ENCODE results near the gene CCDC190.

CCDC190 gene

GRCh38 chr1:162904023-162904422, 43.0 kb upstream of the CCDC190 start:
- H4K20me1 ChIP-seq (ENCODE audit: insufficient read depth, low read length) = no peaks in the 10 kb centered on the region
- no peak overlapping the region for H2AFZ ChIP-seq (ENCODE audit: low read depth, low read length)
- no peaks in the 10 kb centered on the region for H3K36me3 ChIP-seq (ENCODE audit: insufficient read depth, low read length)
- H3K9me3 ChIP-seq (ENCODE audit: insufficient read depth, low read length, severe bottlenecking) = no peaks in the 10 kb centered on the region
- no peak for TF ChIP-seq EZH2 (IDR thresholded peaks at IDR 0.05; ENCODE audit: borderline replicate concordance, low read depth, low read length, severe bottlenecking)
- TF ChIP-seq CTCF (IDR thresholded peaks at IDR 0.05; ENCODE audit: borderline replicate concordance, extremely low read depth, low read length, poor library complexity, severe bottlenecking) = no peak
- no peak overlapping the region for H3K9ac ChIP-seq (ENCODE audit: low read depth, low read length)
- no peaks in the 10 kb centered on the region for H3K79me2 ChIP-seq (ENCODE audit: insufficient read depth, low read length)
- peaks cover 17% of the 10 kb centered on the region for H3K27me3 ChIP-seq (ENCODE audit: insufficient read depth, low read length, poor library complexity)
- DNase-seq = no peak
- H3K4me3 ChIP-seq (ENCODE audit: low read depth in 1 of 2, low read length in 2 of 2) = no peak overlapping the region
- no peak for ATAC-seq (ENCODE audit: insufficient read depth, low read depth)
- no peaks in the 10 kb centered on the region for H3K4me1 ChIP-seq (ENCODE audit: insufficient read depth, low read length)
- H3K27ac ChIP-seq (ENCODE audit: low read length) = no peak overlapping the region
- H3K4me2 ChIP-seq (ENCODE audit: insufficient read depth, low read length) = no peak overlapping the region

- H3K9ac ChIP-seq (ENCODE audit: low read depth, low read length) = no peak overlapping the region
- no peak overlapping the region for H3K4me2 ChIP-seq (ENCODE audit: insufficient read depth, low read length)
- H3K36me3 ChIP-seq (ENCODE audit: insufficient read depth, low read length) = no peaks in the 10 kb centered on the region
- no peaks in the 10 kb centered on the region for H3K9me3 ChIP-seq (ENCODE audit: insufficient read depth, low read length, severe bottlenecking)
- H3K4me1 ChIP-seq (ENCODE audit: insufficient read depth, low read length) = no peaks in the 10 kb centered on the region
- TF ChIP-seq CTCF (IDR thresholded peaks at IDR 0.05; ENCODE audit: borderline replicate concordance, extremely low read depth, low read length, poor library complexity, severe bottlenecking) = no peak
- no peak for TF ChIP-seq EZH2 (IDR thresholded peaks at IDR 0.05; ENCODE audit: borderline replicate concordance, low read depth, low read length, severe bottlenecking)
- no peak for DNase-seq
- no peak overlapping the region for H2AFZ ChIP-seq (ENCODE audit: low read depth, low read length)
- H3K4me3 ChIP-seq (ENCODE audit: low read depth in 1 of 2, low read length in 2 of 2) = no peak overlapping the region
- no peak for ATAC-seq (ENCODE audit: insufficient read depth, low read depth)
- H4K20me1 ChIP-seq (ENCODE audit: insufficient read depth, low read length) = no peaks in the 10 kb centered on the region
- H3K79me2 ChIP-seq (ENCODE audit: insufficient read depth, low read length) = no peaks in the 10 kb centered on the region
- H3K27ac ChIP-seq (ENCODE audit: low read length) = no peak overlapping the region
- peaks cover 17% of the 10 kb centered on the region for H3K27me3 ChIP-seq (ENCODE audit: insufficient read depth, low read length, poor library complexity)
Measured at GRCh38 chr1:162903246-162903645, 42.3 kb upstream of the CCDC190 start.

GRCh38 chr1:162902416-162902815, 41.4 kb upstream of the CCDC190 start:
- no peak overlapping the region for H3K27ac ChIP-seq (ENCODE audit: low read length)
- H3K4me2 ChIP-seq (ENCODE audit: insufficient read depth, low read length) = no peak overlapping the region
- DNase-seq (no peak), ATAC-seq (ENCODE audit: insufficient read depth, low read depth) (no peak)
- TF ChIP-seq CTCF (IDR thresholded peaks at IDR 0.05; ENCODE audit: borderline replicate concordance, extremely low read depth, low read length, poor library complexity, severe bottlenecking) (no peak), EZH2 (IDR thresholded peaks at IDR 0.05; ENCODE audit: borderline replicate concordance, low read depth, low read length, severe bottlenecking) (no peak)
- H3K9ac ChIP-seq (ENCODE audit: low read depth, low read length) = no peak overlapping the region
- no peak overlapping the region for H2AFZ ChIP-seq (ENCODE audit: low read depth, low read length)
- no peak overlapping the region for H3K4me3 ChIP-seq (ENCODE audit: low read depth in 1 of 2, low read length in 2 of 2)
- H4K20me1 ChIP-seq (ENCODE audit: insufficient read depth, low read length) = no peaks in the 10 kb centered on the region
- H3K4me1 ChIP-seq (ENCODE audit: insufficient read depth, low read length) = no peaks in the 10 kb centered on the region
- no peaks in the 10 kb centered on the region for H3K79me2 ChIP-seq (ENCODE audit: insufficient read depth, low read length)
- no peaks in the 10 kb centered on the region for H3K36me3 ChIP-seq (ENCODE audit: insufficient read depth, low read length)
- no peaks in the 10 kb centered on the region for H3K9me3 ChIP-seq (ENCODE audit: insufficient read depth, low read length, severe bottlenecking)
- peaks cover 17% of the 10 kb centered on the region for H3K27me3 ChIP-seq (ENCODE audit: insufficient read depth, low read length, poor library complexity)

GRCh38 chr1:162901243-162901642, 40.3 kb upstream of the CCDC190 start:
- H2AFZ ChIP-seq (ENCODE audit: low read depth, low read length) = no peak overlapping the region
- no peaks in the 10 kb centered on the region for H3K9me3 ChIP-seq (ENCODE audit: insufficient read depth, low read length, severe bottlenecking)
- no peak overlapping the region for H3K27ac ChIP-seq (ENCODE audit: low read length)
- H3K4me3 ChIP-seq (ENCODE audit: low read depth in 1 of 2, low read length in 2 of 2) = no peak overlapping the region
- H3K4me1 ChIP-seq (ENCODE audit: insufficient read depth, low read length) = no peaks in the 10 kb centered on the region
- no peak overlapping the region for H3K4me2 ChIP-seq (ENCODE audit: insufficient read depth, low read length)
- no peaks in the 10 kb centered on the region for H4K20me1 ChIP-seq (ENCODE audit: insufficient read depth, low read length)
- ATAC-seq (ENCODE audit: insufficient read depth, low read depth) (no peak), DNase-seq (no peak)
- H3K79me2 ChIP-seq (ENCODE audit: insufficient read depth, low read length) = no peaks in the 10 kb centered on the region
- H3K36me3 ChIP-seq (ENCODE audit: insufficient read depth, low read length) = no peaks in the 10 kb centered on the region
- peaks cover 17% of the 10 kb centered on the region for H3K27me3 ChIP-seq (ENCODE audit: insufficient read depth, low read length, poor library complexity)
- TF ChIP-seq EZH2 (IDR thresholded peaks at IDR 0.05; ENCODE audit: borderline replicate concordance, low read depth, low read length, severe bottlenecking) (no peak), CTCF (IDR thresholded peaks at IDR 0.05; ENCODE audit: borderline replicate concordance, extremely low read depth, low read length, poor library complexity, severe bottlenecking) (no peak)
- H3K9ac ChIP-seq (ENCODE audit: low read depth, low read length) = no peak overlapping the region
